HuH-7.5 (cell line): Measurements from ENCODE around the gene CHIC2.

Experiments
- DNase-seq: peaks from one replicate; pipeline ENCODE4 v3.0.0; 2011; ENCODE audit warnings: low spot score

The CHIC2 gene

GRCh38 chr4:54093324-54094240 is 29.2 kb upstream of the CHIC2 start:
- no peak for DNase-seq

- DNase-seq: no peak
Measured at GRCh38 chr4:54092405-54093323, 28.3 kb upstream of the CHIC2 start.

GRCh38 chr4:54091637-54092404 is 27.4 kb upstream of the CHIC2 start:
- peak; percentile 91 for DNase-seq

GRCh38 chr4:54090804-54091623 is 26.6 kb upstream of the CHIC2 start:
- DNase-seq: no peak

- DNase-seq: no peak
Measured at GRCh38 chr4:54090404-54090803, 26.0 kb upstream of the CHIC2 start.

GRCh38 chr4:54089875-54090274 is 25.5 kb upstream of the CHIC2 start:
- no peak for DNase-seq

- no peak for DNase-seq
Measured at GRCh38 chr4:54085284-54085683, 20.9 kb upstream of the CHIC2 start.

GRCh38 chr4:54082168-54082567 is 17.8 kb upstream of the CHIC2 start:
- DNase-seq: no peak

- DNase-seq: no peak
Measured at GRCh38 chr4:54077812-54078211, 13.4 kb upstream of the CHIC2 start.

GRCh38 chr4:54076673-54077072 is 12.3 kb upstream of the CHIC2 start:
- DNase-seq: no peak

- DNase-seq: no peak
Measured at GRCh38 chr4:54074381-54074780, 10.0 kb upstream of the CHIC2 start.

GRCh38 chr4:54073271-54073880 is 9.0 kb upstream of the CHIC2 start:
- no peak for DNase-seq

GRCh38 chr4:54067166-54067565 is 2.8 kb upstream of the CHIC2 start:
- no peak for DNase-seq

- no peak for DNase-seq
Measured at GRCh38 chr4:54066718-54067129, 2.3 kb upstream of the CHIC2 start.

GRCh38 chr4:54066088-54066415 is 1.6 kb upstream of the CHIC2 start:
- DNase-seq: no peak

GRCh38 chr4:54065282-54066087 is 1.1 kb upstream of the CHIC2 start:
- no peak for DNase-seq

- peak; percentile 58 for DNase-seq
Measured at GRCh38 chr4:54063737-54064316, 578 bp downstream of the CHIC2 start.

- no peak for DNase-seq
Measured at GRCh38 chr4:54063229-54063628, 1.2 kb downstream of the CHIC2 start.

GRCh38 chr4:54062392-54062791 is 2.0 kb downstream of the CHIC2 start:
- DNase-seq: no peak

- no peak for DNase-seq
Measured at GRCh38 chr4:54061873-54062272, 2.5 kb downstream of the CHIC2 start.
